GM23338 (cell line): ENCODE measurements around the gene IL17REL.

Experiments
- CREB1 ChIP-seq: fragments of 250-450 bp; sonication (Bioruptor Pico); IDR thresholded peaks from 2 replicates; pipeline ENCODE4 v1.5.0; 2020; ENCODE audit warnings: low read depth, mild to moderate bottlenecking, moderate library complexity
- EZH2 ChIP-seq: fragments of 200-600 bp; sonication (generic); IDR thresholded peaks from one replicate; pipeline ENCODE4 v1.8.0; 2017; ENCODE audit warnings: antibody characterized with exemption, mild to moderate bottlenecking, low read depth; ENCODE audit not compliant: unreplicated experiment
- EZH2phosphoT487 ChIP-seq: fragments of 200-600 bp; sonication (generic); IDR thresholded peaks from one replicate; pipeline ENCODE4 v1.8.1; 2018; ENCODE audit warnings: antibody characterized with exemption; ENCODE audit not compliant: unreplicated experiment
- POLR2AphosphoS5 ChIP-seq: IDR thresholded peaks from 2 replicates; pipeline ENCODE4 v1.6.1; 2016; ENCODE audit warnings: antibody characterized with exemption, low read depth
- STAT1 ChIP-seq: IDR thresholded peaks from one replicate; pipeline ENCODE4 v1.6.1; 2016; ENCODE audit warnings: antibody characterized with exemption; ENCODE audit not compliant: unreplicated experiment
- TF ChIP-seq, protein P1 (sequence below): IDR thresholded peaks from one replicate; pipeline ENCODE4 v1.6.1; 2018; ENCODE audit warnings: antibody characterized with exemption; ENCODE audit not compliant: unreplicated experiment
- TF ChIP-seq, protein P2 (sequence below), 2 experiments: fragments of 200-600 bp in 1 of 2; sonication (generic) in 1 of 2; conservative IDR thresholded peaks; 2 replicates each; pipeline versions ENCODE4 v1.5.1 to v1.6.1; 2016 to 2017; ENCODE audit warnings: antibody characterized with exemption in 2 of 2, low read depth in 2 of 2, mild to moderate bottlenecking in 2 of 2, moderate library complexity in 1 of 2

DNA sequence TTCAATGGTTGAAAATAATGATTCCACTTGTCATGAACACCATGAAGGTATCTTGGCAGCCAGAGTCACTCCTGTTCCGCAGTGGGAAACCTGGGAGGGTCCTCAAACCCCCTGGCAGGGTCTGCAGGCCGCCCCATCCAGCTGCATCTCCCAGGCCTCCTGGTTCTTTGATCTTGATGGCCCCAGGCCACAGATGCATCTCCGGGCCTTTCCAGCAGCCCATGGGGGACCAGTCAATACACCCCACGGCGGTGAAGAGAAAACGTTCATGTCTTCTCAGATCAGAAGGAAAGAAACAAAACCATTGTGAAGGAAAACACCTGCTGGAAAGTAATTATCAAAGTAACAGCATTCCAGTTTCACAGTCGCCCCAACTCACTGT lies 47.3 kb upstream of the IL17REL start:
- TF ChIP-seq, protein P1, sequence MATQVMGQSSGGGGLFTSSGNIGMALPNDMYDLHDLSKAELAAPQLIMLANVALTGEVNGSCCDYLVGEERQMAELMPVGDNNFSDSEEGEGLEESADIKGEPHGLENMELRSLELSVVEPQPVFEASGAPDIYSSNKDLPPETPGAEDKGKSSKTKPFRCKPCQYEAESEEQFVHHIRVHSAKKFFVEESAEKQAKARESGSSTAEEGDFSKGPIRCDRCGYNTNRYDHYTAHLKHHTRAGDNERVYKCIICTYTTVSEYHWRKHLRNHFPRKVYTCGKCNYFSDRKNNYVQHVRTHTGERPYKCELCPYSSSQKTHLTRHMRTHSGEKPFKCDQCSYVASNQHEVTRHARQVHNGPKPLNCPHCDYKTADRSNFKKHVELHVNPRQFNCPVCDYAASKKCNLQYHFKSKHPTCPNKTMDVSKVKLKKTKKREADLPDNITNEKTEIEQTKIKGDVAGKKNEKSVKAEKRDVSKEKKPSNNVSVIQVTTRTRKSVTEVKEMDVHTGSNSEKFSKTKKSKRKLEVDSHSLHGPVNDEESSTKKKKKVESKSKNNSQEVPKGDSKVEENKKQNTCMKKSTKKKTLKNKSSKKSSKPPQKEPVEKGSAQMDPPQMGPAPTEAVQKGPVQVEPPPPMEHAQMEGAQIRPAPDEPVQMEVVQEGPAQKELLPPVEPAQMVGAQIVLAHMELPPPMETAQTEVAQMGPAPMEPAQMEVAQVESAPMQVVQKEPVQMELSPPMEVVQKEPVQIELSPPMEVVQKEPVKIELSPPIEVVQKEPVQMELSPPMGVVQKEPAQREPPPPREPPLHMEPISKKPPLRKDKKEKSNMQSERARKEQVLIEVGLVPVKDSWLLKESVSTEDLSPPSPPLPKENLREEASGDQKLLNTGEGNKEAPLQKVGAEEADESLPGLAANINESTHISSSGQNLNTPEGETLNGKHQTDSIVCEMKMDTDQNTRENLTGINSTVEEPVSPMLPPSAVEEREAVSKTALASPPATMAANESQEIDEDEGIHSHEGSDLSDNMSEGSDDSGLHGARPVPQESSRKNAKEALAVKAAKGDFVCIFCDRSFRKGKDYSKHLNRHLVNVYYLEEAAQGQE, result no peak
- TF ChIP-seq, protein P2, sequence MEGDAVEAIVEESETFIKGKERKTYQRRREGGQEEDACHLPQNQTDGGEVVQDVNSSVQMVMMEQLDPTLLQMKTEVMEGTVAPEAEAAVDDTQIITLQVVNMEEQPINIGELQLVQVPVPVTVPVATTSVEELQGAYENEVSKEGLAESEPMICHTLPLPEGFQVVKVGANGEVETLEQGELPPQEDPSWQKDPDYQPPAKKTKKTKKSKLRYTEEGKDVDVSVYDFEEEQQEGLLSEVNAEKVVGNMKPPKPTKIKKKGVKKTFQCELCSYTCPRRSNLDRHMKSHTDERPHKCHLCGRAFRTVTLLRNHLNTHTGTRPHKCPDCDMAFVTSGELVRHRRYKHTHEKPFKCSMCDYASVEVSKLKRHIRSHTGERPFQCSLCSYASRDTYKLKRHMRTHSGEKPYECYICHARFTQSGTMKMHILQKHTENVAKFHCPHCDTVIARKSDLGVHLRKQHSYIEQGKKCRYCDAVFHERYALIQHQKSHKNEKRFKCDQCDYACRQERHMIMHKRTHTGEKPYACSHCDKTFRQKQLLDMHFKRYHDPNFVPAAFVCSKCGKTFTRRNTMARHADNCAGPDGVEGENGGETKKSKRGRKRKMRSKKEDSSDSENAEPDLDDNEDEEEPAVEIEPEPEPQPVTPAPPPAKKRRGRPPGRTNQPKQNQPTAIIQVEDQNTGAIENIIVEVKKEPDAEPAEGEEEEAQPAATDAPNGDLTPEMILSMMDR (conservative IDR thresholded peaks at IDR 0.05; ENCODE audit: low read depth in 2 of 2), result no peak
- TF ChIP-seq POLR2AphosphoS5 (no peak), EZH2 (no peak), CREB1 (CRISPR knock-in tag) (no peak), EZH2phosphoT487 (no peak), STAT1 (no peak)
